GM18499 (cell line): ENCODE results near the gene NDUFA7.
"Not testable (repeated sequence)": the region's sequence is repeated elsewhere in the genome, so short reads cannot be mapped to it uniquely, and the experiment has no call there.

ENCODE experiments used
- ATAC-seq: cut with Tn5 transposase; IDR thresholded peaks from one replicate; pipeline ENCODE4 v1.9.1; 2021; ENCODE audit warnings: moderate number of reproducible peaks; ENCODE audit not compliant: insufficient read depth, unreplicated experiment

Gene NDUFA7

DNA sequence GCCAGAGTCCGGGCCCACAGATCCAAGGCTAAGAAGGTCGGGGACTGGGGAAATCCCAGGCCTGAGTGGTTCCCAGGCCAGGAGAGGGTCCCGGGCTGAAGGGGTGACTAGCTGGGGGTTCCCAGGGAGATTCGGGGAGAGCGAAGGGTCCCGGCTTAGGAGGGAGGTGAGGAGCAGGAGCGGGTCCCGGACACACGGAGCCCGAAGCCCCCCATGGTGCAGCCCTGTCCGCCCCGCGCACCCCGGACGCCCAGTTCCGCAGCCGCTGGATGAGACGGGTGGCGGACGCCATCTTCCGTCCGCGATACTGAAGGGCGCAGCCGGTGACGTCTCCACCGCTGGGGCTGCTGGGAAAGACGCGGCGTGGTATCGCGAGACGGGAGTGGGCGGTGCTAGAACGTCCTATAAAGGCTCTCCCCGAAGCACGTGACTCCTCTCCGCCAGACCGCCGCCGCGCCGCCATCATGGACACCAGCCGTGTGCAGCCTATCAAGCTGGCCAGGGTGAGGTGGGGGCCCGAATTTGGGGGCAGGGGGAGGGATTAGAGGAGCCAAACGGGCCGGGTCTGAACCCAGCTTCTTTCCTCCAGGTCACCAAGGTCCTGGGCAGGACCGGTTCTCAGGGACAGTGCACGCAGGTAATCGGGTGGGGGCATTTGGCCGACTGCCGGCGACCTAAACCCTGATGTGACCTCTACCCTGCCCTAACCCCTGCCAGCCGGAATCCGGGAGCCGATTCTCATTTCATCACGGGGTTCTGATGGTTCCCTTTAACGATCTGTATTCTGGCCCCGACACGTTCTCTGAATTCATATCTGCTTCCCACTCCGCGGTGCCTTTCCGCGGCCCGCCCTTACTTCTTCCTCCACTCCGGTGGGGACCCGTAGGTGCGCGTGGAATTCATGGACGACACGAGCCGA is at the start of gene NDUFA7, which contains the start of gene RPS28:
TSS of gene NDUFA7 (minus strand) at position 309 of the 919 bp plus-strand sequence. CDS start at position 292, 17 bp downstream.
TSS of gene RPS28 (plus strand) at position 430 of the 919 bp plus-strand sequence. CDS start at position 465, 35 bp downstream.
- no peak for ATAC-seq

DNA sequence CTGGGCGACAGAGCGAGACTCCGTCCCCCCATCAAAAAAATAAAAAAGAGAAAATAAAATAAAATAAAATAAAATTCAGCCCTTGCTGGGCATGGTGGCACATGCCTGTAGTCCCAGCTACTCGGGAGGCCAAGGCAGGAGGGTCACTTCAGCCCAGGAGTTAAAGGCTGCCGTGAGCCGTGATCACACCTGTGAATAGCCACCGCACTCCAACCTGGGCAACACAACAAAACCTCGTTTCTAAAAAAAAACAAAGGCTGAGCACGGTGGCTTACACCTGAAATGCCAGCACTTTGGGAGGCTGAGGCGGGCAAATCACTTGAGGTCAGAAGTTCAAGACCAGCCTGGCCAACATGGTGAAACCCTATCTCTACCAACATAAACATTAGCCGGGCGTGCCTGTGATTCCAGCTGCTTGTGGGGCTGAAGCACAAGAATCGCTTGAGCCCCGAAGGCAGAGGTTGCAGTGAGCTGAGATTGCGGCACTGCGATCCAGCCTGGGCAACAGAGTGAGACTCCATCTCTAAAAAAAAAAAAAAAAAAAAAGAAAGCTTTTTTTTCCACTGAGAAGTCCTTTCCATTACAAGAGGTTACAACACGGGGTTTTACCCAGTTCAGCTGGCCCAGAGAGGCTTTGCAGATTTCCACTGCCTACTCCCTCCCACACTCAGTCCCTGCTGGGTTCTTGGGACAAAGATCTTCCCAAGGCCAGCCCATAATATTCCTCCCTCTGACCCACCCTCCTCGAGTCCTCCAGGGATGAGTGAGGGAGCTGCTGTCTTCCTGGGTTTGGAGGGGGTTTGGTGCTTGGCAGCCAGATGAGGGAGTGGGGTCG is 49.2 kb upstream of the NDUFA7 start:
- ATAC-seq = no peak

DNA sequence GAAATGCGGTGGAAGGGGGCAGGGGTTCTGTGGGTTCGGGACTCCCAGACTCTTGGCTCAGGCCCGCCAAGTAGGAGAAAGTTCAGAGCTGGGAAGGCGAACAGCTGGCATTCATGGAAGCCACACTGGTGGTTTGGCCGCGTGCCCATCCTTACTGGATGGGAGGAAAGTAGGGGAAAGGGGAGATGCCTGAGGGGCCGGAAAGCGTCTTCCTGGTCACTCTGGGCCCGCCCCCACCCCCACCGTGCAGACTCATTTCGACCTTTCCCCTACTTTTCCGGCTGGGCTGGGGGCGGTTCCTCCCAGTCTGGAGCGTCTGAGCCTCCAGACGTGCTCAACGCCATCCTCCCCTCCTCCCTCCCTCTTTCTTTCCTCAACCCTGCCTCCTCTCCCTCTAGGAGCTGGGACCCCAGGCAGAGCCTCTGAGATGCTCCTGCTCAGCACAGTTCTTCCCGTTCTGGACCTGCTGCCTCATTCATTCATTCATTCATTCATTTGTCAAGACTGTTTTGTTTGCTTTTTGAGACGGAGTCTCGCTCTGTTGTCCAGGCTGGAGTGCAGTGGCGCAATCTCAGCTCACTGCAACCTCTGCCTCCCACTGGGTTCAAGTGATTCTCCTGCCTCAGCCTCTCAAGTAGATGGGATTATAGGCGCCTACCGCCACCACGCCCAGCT is 46.3 kb upstream of the NDUFA7 start:
- ATAC-seq = no peak

DNA sequence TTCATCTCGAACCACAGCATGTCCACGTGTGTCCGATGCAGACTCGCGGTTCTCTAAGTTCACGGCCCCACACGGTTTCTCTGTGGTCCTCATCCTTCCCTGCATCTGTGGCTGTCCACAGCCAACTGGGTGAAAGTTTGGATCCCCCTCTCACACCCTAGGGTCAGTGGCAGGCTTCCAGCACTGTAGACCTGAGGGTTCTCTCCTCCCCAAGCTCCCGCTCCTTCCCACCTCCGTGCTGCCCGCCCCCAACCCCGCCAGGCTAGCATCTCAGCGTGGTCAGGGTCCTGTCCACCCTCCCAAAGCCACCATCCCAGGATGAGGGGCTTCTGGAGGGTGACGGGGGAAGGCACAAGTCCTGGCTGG is 45.8 kb upstream of the NDUFA7 start:
- ATAC-seq = no peak

DNA sequence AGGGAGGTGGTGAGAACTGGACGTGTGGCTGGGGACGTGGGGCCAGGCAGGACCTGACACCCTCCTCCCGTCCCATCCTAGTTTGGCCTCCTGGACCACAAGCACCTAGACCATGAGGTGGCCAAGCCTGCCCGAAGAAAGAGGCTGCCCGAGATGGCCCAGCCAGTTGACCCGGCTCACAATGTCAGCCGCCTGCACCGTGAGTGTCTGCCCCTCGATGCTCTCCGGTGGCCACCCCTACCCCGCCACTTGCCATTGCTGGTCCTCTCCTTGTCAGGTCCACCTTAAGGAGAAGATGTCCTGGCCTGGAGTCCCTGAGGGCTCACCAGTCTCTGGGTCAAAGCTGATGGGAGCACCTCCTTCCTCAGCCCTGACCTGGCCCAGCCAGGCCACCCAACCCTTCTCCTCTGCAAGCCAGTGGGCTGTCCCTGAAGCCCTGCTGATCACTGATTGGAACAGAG is 45.0 kb upstream of the NDUFA7 start:
- ATAC-seq = no peak

DNA sequence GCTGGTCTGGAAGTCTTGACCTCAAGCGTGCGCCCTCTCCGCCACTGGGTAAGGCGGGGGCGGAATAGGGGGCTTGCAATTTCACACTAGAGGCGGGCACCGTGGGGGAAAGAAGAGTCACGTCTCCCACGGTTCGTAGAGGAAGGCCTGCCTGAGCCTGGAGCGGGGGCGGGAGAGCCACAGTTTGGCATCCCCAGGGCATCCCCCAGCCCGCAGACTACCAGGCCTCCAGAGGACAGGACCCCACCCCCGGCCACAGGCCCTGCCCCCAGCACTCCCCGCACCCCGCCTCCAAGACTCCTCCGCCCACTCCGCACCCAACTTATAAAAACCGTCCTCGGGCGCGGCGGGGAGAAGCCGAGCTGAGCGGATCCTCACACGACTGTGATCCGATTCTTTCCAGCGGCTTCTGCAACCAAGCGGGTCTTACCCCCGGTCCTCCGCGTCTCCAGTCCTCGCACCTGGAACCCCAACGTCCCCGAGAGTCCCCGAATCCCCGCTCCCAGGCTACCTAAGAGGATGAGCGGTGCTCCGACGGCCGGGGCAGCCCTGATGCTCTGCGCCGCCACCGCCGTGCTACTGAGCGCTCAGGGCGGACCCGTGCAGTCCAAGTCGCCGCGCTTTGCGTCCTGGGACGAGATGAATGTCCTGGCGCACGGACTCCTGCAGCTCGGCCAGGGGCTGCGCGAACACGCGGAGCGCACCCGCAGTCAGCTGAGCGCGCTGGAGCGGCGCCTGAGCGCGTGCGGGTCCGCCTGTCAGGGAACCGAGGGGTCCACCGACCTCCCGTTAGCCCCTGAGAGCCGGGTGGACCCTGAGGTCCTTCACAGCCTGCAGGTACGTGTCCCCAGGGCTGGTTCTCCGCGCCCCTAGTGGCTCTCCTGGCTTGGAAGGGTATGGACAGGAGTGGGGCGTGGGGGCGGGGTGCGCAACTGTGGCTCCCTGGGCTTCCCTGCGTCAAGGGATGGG is 42.9 kb upstream of the NDUFA7 start, which contains the start of gene ANGPTL4:
TSS of gene ANGPTL4 (plus strand) at position 353 of the 969 bp plus-strand sequence. CDS start at position 520, 167 bp downstream.
- no peak for ATAC-seq

DNA sequence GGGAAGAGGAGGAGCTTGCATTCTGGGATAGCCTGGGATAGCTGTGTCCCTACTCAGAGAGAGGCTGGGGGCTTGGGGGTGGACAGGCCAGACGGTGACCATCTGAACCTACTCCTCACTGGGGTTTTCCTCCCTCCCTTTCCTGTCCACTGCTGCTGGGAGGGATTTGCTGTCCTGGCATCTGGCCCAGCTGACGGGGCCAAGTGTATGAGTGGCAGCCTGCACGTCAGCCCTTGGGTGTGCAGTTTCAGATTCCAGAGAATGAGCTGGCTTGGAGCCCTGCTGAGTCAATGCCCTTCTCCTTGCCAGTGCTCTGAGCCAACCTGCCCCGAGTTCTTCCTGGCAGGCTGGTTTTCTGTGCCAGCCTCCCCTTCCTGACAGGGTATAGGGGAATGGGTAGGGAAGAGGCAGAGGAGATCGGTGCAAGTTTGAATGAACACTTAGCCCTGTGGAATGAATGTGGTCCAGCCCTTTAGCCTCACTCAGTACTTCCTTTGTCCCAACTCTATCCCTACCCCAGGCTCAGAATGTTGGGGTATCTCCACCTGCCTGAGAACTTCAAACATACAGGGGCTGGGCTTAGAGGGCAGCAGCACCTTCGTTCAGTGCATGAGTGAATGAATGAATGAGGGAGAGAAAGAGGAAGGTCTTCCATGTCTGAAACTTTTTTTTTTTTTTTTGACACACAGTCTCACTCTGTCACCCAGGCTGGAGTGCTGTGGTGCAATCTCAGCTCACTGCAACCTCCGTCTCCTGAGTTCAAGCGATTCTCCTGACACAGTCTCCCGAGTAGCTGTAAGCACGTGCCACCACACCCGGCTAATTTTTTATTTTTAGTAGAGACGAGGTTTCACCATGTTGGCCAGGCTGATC is 41.0 kb upstream of the NDUFA7 start:
- ATAC-seq = no peak

DNA sequence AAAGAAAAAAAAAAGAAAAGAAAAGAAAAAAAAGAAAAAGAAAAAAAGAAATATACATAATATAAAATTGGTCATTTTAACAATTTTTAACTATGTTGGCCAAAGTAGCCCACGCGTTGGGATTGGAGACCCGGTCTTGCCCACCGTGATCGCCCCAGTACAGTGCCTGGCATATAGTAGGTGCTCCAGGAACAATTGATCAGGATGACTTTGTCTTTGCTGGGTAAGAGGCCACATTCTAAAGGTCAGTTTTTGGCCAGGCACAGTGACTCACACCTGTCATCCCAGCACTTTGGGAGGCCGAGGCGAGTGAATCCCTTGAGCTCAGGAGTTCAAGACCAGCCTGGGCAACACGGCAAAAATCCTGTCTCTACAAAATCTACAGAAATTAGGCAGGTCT is 39.0 kb upstream of the NDUFA7 start:
- no peak for ATAC-seq

DNA sequence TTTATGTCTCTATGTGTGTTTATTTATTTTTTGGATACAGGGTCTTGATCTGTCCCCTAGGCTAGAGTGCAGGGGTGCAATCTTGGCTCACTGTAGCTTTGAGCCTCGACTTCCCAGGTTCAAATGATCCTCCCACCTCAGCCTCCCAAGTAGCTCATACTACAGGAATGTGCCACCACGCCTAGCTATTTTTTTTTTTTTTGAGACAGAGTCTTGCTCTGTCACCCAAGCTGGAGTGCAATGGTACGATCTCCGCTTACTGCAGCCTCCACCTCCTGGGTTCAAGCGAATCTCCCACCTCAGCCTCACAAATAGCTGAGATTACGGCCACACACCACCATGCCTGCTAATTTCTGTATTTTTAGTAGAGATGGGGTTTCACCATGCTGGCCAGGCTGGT is 37.8 kb upstream of the NDUFA7 start:
- ATAC-seq = no peak

DNA sequence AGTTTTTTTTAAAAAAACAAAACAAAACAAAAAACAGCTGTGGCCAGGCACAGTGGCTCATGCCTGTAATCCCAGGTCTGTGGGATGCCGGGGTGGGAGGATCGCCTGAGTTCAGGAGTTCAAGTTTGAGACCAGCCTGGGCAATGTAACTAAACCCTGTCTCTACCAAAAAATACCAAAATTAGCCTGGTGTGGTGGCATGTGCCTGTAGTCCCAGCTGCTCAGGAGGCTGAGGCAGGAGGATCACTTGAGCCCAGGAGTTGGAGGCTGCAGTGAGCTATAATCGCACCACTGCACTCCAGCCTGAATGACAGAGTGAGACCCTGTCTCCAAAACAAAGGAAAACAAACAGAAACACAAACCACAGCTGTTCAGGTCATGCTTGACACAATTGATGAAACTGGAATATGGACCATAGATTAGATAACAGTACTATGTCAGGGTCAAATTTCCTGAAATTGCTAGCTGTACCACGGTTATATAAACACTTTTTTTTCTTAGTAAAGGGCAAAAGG is 35.9 kb upstream of the NDUFA7 start:
- ATAC-seq = no peak

DNA sequence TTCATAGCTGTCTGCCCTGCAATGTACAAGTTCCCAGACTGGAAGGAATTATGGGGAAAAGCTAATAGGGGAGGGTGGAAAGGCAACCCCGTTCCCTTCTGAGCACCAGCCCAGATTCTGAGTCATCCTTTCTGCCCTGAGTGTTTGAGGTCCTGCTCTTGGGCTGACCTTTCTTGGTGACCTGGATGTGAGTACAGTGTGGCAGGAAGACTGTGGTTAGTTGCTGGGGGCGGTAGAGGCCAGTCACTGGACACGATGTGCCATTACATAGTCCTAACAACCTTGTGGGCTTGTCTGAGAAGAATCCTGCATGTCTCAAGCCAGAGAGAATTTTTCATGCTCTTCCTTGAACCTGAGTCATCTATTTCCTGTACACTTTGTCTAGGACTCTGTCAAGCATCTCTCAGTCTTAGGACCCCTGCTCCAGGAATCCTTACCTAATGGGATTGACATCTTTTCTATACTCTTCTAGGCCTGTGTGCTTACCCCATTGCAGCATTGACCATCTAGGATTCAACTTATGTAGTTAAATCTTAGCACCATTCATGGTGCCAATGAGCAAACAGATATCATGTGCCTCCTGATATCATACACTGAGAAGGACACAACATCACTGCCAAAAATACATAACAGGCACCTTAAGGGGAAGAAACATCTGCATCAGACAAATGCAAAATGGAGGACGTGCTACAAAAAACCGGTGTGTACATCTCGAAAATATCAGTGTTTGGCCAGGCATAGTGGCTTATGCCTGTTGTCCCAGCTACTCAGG is 34.6 kb upstream of the NDUFA7 start:
- ATAC-seq = no peak

DNA sequence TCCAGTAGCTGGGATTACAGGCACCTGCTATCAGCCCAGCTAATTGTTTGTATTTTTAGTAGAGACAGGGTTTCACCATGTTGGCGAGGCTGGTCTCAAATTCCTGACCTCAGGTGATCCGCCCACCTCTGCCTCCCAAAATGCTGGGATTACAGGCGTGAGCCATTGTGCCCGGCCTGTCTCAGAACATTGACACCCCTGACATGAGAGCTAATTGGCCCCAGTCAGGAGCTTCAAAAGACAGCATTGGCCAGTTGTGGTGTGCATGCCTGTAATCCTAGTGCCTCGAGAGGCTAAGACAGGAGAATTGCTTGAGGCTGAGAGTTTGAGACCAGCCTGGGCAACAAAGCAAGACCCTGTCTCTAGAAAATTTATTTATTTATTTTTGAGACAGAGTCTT is 31.7 kb upstream of the NDUFA7 start:
- not testable (repeated sequence) for ATAC-seq

DNA sequence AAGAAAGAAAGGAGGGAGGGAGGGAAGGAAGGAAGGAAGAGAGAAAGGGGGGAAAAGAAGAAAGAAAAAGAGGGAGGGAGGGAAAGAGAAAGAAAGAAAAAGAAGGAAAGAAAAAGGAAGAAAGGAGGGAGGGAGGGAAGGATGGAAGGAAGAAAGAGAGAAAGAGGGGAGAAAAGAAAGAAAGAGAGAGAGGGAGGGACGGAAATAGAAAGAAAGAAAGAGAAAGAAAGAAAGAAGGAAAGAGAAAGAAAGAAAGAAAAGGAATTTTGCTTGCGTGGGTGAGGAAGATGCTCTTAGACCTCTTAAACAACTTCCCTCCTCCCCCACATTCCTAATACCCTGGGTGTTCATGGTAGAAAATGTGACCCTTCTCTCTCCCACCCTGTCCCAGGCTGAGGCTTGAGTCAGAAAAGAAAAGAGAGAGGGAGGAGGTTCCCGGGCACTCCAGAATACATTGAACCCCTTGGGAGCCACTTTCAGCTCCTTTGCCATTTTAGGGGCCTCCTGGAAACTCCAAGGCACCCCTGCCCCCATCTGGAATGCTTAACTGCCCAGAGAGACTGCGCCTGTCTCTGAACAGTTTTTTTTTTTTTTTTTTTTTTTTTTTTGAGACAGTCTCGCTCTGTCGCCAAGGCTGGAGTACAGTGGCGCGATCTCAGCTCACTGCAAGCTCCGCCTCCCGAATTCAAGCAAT is 31.1 kb upstream of the NDUFA7 start:
- no peak for ATAC-seq

DNA sequence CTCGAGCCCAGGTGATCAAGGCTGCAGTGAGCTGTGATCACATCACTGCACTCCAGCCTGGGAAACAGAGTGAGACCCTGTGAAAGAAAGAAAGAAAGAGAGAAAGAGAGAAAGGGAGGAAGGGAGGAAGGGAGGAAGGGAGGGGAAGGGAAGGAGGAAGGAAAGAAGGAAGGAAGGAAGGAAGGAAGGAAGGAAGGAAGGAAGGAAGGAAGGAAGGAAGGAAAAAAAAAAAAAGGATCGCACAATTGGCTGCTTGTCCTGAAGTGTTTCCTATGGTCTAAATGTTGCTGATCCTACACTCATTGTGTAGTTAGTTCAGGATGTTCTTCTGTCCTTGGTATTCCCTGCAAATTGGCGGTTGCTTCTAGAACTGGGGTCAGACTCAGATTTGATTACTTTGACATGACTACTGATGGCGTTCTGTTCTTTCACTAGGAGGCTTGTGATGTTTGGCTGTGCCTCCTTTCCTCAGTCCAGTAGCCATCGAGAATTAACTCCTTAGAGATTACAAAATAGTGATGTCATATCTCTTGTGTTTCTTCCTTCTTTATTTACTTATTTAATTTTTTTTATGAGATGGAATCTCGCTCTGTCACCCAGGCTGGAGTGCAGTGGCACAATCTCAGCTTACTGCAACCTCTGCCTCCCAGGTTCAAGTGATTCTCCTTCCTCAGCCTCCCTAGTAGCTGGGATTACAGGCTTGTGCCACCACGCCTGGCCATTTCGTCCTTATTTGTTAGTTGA is 28.6 kb upstream of the NDUFA7 start:
- not testable (repeated sequence) for ATAC-seq

DNA sequence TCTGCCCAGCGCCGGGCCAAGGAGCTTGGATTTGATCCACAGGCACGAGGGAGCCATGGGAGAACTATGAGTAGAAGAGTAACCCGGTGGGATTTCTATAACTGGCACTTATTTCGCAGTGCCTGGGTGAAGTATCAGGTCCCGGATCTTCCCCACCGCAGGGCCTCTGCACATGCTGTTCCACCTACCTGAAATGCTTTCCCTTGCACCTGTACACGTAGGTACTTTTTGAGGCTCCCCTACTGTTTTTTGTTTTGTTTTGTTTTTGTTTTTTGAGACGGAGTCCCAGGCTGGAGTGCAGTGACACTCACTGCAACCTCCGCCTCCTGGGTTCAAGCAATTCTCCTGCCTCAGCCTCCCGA is 22.3 kb upstream of the NDUFA7 start:
- ATAC-seq = no peak
